Testis (tissue), 3 donors: ENCODE results near the gene ERO1A. TPM values are rescaled to one million over a fixed set of nuclear protein-coding genes. Genes with fewer than 3 reads are reported as not detected.

Experiments
- DNase-seq: peaks from one replicate; pipeline ENCODE4 v3.0.0-alpha.2; 2019
- H3K27ac ChIP-seq, 2 donors: fragments of 200-600 bp; sonication (generic); one replicate each; pipeline ENCODE4 v1.5.1; 2019
- H3K27me3 ChIP-seq: fragments of 200-600 bp; sonication (generic); one replicate; pipeline ENCODE4 v1.5.1; 2019
- H3K36me3 ChIP-seq: fragments of 200-600 bp; sonication (generic); one replicate; pipeline ENCODE4 v1.5.1; 2017; ENCODE audit warnings: low read depth; ENCODE audit errors: missing control alignments
- H3K4me1 ChIP-seq: fragments of 200-600 bp; sonication (generic); one replicate; pipeline ENCODE4 v1.5.1; 2019
- H3K4me3 ChIP-seq, 2 donors: fragments of 200-600 bp; sonication (generic); one replicate each; pipeline ENCODE4 v1.5.1; 2017 to 2019
- H3K9me3 ChIP-seq: fragments of 200-600 bp; sonication (generic); one replicate; pipeline ENCODE4 v1.5.1; 2017
- POLR2A ChIP-seq: fragments of 450-650 bp; IDR thresholded peaks from one replicate; pipeline ENCODE4 v1.6.1; 2017; ENCODE audit warnings: antibody characterized with exemption, mild to moderate bottlenecking, moderate library complexity
- WGBS, 2 donors: methylation state at CpG; one replicate each; pipeline ENCODE4 v1.1.5; 2018; 5-methylcytosine and 5-hydroxymethylcytosine counted together
- intact Hi-C: fragments of 100-400 bp; cut with DNase I; formaldehyde crosslinking; loops from one replicate; pipeline ENCODE4 v1.15.1; 2023; ENCODE audit warnings: low total_unique reads
- polyA plus RNA-seq: library from polyadenylated mRNA; stranded (reverse); fragments of 350-450 nt; fragmentation: Illumina TruSeq; extraction: RNeasy Lipid Tissue Mini Kit (QIAGEN cat#74804); gene quantifications from one replicate; pipeline ENCODE4 v1.2.3, GENCODE V29; 2014; ENCODE audit warnings: low read depth, low replicate concordance; ENCODE audit not compliant: insufficient read depth
- total RNA-seq, 2 donors: library from RNA; depleted of rRNA; stranded (reverse); fragments of >200 nt; gene quantifications; one replicate each; pipeline ENCODE4 v1.2.3, GENCODE V29; 2016
- TF ChIP-seq, protein P1 (sequence below), 3 experiments: fragments of 450-650 bp in 2 of 3; fragments of 200-600 bp in 1 of 3; sonication (generic) in 1 of 3; IDR thresholded peaks; one replicate each; pipeline ENCODE4 v1.5.1; 2016 to 2019; ENCODE audit warnings: antibody characterized with exemption in 3 of 3, mild to moderate bottlenecking in 2 of 3, moderate library complexity in 1 of 3

The ERO1A gene
- total and polyA plus RNA-seq, 3 donors from 2014 or later, result 11.0 to 27.7 (median 26.6) TPM

DNA sequence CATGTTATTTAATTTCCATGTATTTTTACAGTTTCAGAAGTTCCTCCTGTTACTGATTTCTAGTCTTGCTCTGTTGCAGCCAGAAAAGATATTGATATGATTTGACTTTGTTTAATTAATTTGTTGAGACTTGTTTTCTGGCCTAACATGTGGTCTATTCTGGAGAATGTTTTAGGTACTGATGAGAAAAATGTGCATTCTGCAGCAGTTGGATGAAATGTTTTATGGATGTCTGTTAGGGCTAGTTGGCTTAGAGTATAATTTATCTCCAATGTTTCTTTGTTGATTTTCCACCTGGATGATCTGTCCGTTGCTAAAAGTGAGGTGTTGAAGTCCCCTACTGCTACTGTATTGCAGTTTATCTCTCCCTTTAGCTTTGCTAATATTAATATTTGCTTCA, 88.3 kb downstream of the ERO1A start:
- intact Hi-C loops, result no loop called here
- Histone ChIP-seq H3K4me3 (no peak overlapping the region), H3K4me1 (no peaks in the 10 kb centered on the region), H3K27me3 (no peaks in the 10 kb centered on the region), H3K27ac (no peak overlapping the region), H3K9me3 (no peaks in the 10 kb centered on the region), H3K36me3 (no peaks in the 10 kb centered on the region)
- DNase-seq, result no peak
- TF ChIP-seq POLR2A, result no peak
- WGBS, 2 donors, result 64 to 97% methylated on average over 1 of the region's 1 CpG

GRCh38 chr14:52602131-52602530, 93.2 kb downstream of the ERO1A start:
- no peak overlapping the region for H3K4me3 ChIP-seq
- no peak for DNase-seq
- no peaks in the 10 kb centered on the region for H3K9me3 ChIP-seq
- H3K27me3 ChIP-seq, result no peaks in the 10 kb centered on the region
- H3K36me3 ChIP-seq, result no peaks in the 10 kb centered on the region
- whole genome bisulfite sequencing, 2 donors, result 89% methylated on average over 1 of the region's 1 CpG
- TF ChIP-seq, protein P1, sequence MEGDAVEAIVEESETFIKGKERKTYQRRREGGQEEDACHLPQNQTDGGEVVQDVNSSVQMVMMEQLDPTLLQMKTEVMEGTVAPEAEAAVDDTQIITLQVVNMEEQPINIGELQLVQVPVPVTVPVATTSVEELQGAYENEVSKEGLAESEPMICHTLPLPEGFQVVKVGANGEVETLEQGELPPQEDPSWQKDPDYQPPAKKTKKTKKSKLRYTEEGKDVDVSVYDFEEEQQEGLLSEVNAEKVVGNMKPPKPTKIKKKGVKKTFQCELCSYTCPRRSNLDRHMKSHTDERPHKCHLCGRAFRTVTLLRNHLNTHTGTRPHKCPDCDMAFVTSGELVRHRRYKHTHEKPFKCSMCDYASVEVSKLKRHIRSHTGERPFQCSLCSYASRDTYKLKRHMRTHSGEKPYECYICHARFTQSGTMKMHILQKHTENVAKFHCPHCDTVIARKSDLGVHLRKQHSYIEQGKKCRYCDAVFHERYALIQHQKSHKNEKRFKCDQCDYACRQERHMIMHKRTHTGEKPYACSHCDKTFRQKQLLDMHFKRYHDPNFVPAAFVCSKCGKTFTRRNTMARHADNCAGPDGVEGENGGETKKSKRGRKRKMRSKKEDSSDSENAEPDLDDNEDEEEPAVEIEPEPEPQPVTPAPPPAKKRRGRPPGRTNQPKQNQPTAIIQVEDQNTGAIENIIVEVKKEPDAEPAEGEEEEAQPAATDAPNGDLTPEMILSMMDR (IDR thresholded peaks at IDR 0.05), result no peak
- TF ChIP-seq POLR2A, result no peak
- H3K27ac ChIP-seq, result no peak overlapping the region
- no peaks in the 10 kb centered on the region for H3K4me1 ChIP-seq
- intact Hi-C loops, result no loop called here

DNA sequence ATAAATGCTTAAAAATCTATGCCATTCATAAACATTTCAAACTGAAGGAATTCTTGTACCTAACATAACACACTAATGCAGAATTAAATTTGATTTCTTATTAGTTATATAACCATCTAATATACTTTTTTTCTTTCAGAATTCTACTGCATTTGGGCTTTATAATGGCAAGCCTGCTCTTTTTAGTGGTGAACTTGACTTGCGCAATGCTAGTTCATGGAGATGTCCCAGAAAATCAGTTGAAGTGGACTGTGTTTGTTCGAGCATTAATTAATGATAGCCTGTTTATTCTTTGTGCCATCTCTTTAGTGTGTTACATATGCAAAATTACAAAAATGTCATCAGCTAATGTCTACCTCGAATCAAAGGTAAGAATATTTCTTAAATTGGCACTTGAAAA, 95.4 kb downstream of the ERO1A start:
- WGBS, 2 donors, result 93 to 96% methylated on average over 3 of the region's 3 CpGs
- intact Hi-C loops, result no loop called here
- TF ChIP-seq, protein P1 (IDR thresholded peaks at IDR 0.05), result no peak
- TF ChIP-seq POLR2A, result no peak

GRCh38 chr14:52598568-52598967, 96.8 kb downstream of the ERO1A start:
- WGBS, 2 donors, result 96% methylated on average over 1 of the region's 1 CpG
- intact Hi-C loops, result no loop called here
- Histone ChIP-seq H3K4me3 (no peak overlapping the region), H3K9me3 (no peaks in the 10 kb centered on the region), H3K27ac (no peak overlapping the region), H3K27me3 (no peaks in the 10 kb centered on the region), H3K36me3 (no peaks in the 10 kb centered on the region), H3K4me1 (no peaks in the 10 kb centered on the region)
- TF ChIP-seq, protein P1 (IDR thresholded peaks at IDR 0.05), result no peak
- no peak for TF ChIP-seq POLR2A
- DNase-seq, result no peak

More for the DNA sequence above, 95.4 kb downstream of the ERO1A start:
- no peaks in the 10 kb centered on the region for H3K36me3 ChIP-seq
- H3K4me3 ChIP-seq, result no peak overlapping the region
- H3K4me1 ChIP-seq, result no peaks in the 10 kb centered on the region
- H3K27ac ChIP-seq, result no peak overlapping the region
- DNase-seq, result no peak
- H3K27me3 ChIP-seq, result no peaks in the 10 kb centered on the region
- no peaks in the 10 kb centered on the region for H3K9me3 ChIP-seq

DNA sequence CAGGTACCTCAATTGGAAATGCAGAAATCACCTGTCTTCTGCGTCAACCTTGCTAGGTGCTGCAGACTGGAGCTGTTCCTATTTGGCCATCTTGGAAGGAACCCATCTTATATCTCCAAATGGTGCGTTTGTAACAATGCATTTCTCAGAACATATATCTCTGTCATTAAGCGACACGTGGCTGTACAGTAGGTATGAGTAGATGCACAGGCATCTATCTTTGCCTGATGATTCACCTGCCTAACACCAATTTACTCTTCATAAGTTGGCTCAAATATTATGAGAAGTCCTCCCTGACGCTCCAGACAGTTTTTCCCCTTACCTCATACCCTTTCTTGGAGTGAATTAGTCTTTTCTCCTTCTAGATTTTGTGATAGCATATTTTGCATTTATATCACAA, 98.5 kb downstream of the ERO1A start:
- H3K4me1 ChIP-seq, result no peaks in the 10 kb centered on the region
- H3K9me3 ChIP-seq, result no peaks in the 10 kb centered on the region
- DNase-seq, result no peak
- no peak overlapping the region for H3K4me3 ChIP-seq
- WGBS, 2 donors, result 97 to 98% methylated on average over 5 of the region's 5 CpGs
- H3K27ac ChIP-seq, result no peak overlapping the region
- no peaks in the 10 kb centered on the region for H3K27me3 ChIP-seq
- TF ChIP-seq, protein P1 (IDR thresholded peaks at IDR 0.05), result no peak
- TF ChIP-seq POLR2A, result no peak
- intact Hi-C loops, result no loop called here
- H3K36me3 ChIP-seq, result no peaks in the 10 kb centered on the region
